GM12865 (cell line): ENCODE data around the gene KRT82.

Experiments
- DNase-seq: peaks from one replicate; pipeline ENCODE4 v3.0.0; 2010; ENCODE audit warnings: low read depth
- H3K4me3 ChIP-seq: 2 replicates; pipeline ENCODE4 v1.5.1; 2011; ENCODE audit warnings: mild to moderate bottlenecking, low read depth, low read length, control low read depth
- TF ChIP-seq, protein P1 (sequence below): IDR thresholded peaks from 2 replicates; pipeline ENCODE4 v1.5.1; 2011; ENCODE audit warnings: low read length, control low read depth, low read depth, inconsistent platforms; ENCODE audit not compliant: insufficient read depth; ENCODE audit errors: missing control alignments

The KRT82 gene

DNA sequence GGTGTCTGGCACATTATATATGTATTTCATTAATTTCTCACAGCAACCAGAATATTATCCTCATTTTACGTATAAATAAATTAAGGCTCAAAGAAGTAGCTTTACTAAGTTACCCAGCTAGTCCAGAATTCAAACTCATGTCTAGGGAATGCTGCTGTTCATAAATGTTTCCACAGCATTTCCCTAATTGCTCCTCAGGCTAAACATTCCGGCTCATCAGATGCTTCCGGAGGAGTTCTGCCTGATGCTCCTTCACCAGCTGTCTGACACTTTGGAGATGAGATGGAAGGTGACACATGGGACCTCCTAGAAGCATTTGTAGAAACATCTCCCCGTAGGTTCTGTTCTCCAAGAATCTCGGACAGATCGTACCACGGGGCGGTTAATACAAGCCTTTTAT lies 51.0 kb downstream of the KRT82 start:
- no peak for DNase-seq
- TF ChIP-seq, protein P1, sequence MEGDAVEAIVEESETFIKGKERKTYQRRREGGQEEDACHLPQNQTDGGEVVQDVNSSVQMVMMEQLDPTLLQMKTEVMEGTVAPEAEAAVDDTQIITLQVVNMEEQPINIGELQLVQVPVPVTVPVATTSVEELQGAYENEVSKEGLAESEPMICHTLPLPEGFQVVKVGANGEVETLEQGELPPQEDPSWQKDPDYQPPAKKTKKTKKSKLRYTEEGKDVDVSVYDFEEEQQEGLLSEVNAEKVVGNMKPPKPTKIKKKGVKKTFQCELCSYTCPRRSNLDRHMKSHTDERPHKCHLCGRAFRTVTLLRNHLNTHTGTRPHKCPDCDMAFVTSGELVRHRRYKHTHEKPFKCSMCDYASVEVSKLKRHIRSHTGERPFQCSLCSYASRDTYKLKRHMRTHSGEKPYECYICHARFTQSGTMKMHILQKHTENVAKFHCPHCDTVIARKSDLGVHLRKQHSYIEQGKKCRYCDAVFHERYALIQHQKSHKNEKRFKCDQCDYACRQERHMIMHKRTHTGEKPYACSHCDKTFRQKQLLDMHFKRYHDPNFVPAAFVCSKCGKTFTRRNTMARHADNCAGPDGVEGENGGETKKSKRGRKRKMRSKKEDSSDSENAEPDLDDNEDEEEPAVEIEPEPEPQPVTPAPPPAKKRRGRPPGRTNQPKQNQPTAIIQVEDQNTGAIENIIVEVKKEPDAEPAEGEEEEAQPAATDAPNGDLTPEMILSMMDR = no peak
- no peak overlapping the region for H3K4me3 ChIP-seq

- H3K4me3 ChIP-seq = no peak overlapping the region
- TF ChIP-seq, protein P1 = no peak
- no peak for DNase-seq
Measured at GRCh38 chr12:52354200-52354599, 51.9 kb downstream of the KRT82 start.

DNA sequence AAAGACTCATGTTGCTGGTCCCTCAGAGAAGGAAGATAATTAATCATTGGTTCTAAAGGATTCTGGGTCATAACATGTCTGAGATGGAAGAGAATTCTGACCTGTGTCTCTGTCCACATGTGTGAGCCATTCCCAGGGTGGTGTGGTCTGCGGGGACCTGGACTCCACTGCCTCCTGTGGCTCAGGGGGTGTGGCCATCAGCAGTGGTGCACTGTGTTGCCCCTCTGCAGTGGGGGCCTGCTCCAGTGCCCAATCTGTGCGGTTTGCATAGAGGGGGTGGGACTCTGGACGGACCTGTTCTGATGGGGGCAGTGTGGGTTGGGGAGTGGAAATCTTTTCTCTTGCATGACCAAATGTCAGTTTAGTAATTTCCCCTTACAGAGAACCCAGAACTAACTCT lies 52.4 kb downstream of the KRT82 start:
- TF ChIP-seq, protein P1 = no peak
- no peak for DNase-seq
- H3K4me3 ChIP-seq = no peak overlapping the region

DNA sequence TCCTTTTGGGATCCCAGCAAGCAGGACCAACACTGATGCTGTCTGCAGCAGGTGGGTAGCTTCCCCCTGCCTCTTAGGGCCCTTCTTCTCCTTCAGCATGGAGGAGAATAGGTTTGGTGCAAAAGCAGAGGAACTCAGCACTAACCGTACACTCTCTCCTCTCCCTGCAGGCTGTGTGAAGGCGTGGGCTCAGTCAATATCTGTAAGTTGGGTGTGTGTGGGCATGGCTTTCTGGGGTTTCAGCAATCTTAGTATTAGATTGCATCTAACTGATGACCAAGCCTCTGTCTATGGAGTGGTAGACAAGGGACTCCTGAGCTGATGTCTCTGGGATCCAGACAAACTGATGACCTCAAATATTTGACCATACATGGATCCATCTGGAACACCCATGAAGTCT lies 53.2 kb downstream of the KRT82 start:
- DNase-seq = no peak
- TF ChIP-seq, protein P1 = no peak
- H3K4me3 ChIP-seq = no peak overlapping the region

- no peak for DNase-seq
- TF ChIP-seq, protein P1 = no peak
- H3K4me3 ChIP-seq = no peak overlapping the region
Measured at GRCh38 chr12:52351196-52352059, 54.7 kb downstream of the KRT82 start.

GRCh38 chr12:52350786-52351185 lies 55.3 kb downstream of the KRT82 start:
- H3K4me3 ChIP-seq = no peak overlapping the region
- DNase-seq = no peak
- TF ChIP-seq, protein P1 = no peak
